GM21619 (cell line): ENCODE results near the gene NRG3.

ENCODE experiments used
- ATAC-seq: cut with Tn5 transposase; IDR thresholded peaks from one replicate; pipeline ENCODE4 v1.9.1; 2021; ENCODE audit not compliant: unreplicated experiment

NRG3 gene

GRCh38 chr10:82880776-82881290 lies 1005.8 kb downstream of the NRG3 start:
- no peak for ATAC-seq

GRCh38 chr10:82882722-82883121 lies 1007.7 kb downstream of the NRG3 start:
- no peak for ATAC-seq

- no peak for ATAC-seq
Observed at GRCh38 chr10:82883603-82884002, 1008.6 kb downstream of the NRG3 start.

- no peak for ATAC-seq
Observed at GRCh38 chr10:82887488-82887887, 1012.5 kb downstream of the NRG3 start.

- ATAC-seq, result no peak
Observed at GRCh38 chr10:82888809-82889455, 1013.9 kb downstream of the NRG3 start.

- no peak for ATAC-seq
Observed at GRCh38 chr10:82889728-82890127, 1014.7 kb downstream of the NRG3 start.

GRCh38 chr10:82890573-82890972 lies 1015.6 kb downstream of the NRG3 start:
- ATAC-seq, result no peak

- ATAC-seq, result no peak
Observed at GRCh38 chr10:82908096-82908495, 1033.1 kb downstream of the NRG3 start.

GRCh38 chr10:82908751-82909150 lies 1033.8 kb downstream of the NRG3 start:
- ATAC-seq, result no peak

- no peak for ATAC-seq
Observed at GRCh38 chr10:82910301-82910700, 1035.3 kb downstream of the NRG3 start.

- no peak for ATAC-seq
Observed at GRCh38 chr10:82914655-82915136, 1039.7 kb downstream of the NRG3 start.

- ATAC-seq, result no peak
Observed at GRCh38 chr10:82916941-82917340, 1041.9 kb downstream of the NRG3 start.

GRCh38 chr10:82918022-82918421 lies 1043.0 kb downstream of the NRG3 start:
- no peak for ATAC-seq

- ATAC-seq, result no peak
Observed at GRCh38 chr10:82922046-82922445, 1047.1 kb downstream of the NRG3 start.

- no peak for ATAC-seq
Observed at GRCh38 chr10:82922755-82923154, 1047.8 kb downstream of the NRG3 start.

GRCh38 chr10:82924711-82925110 lies 1049.7 kb downstream of the NRG3 start:
- ATAC-seq, result no peak

GRCh38 chr10:82925547-82925946 lies 1050.6 kb downstream of the NRG3 start:
- no peak for ATAC-seq

- ATAC-seq, result no peak
Observed at GRCh38 chr10:82932451-82932850, 1057.5 kb downstream of the NRG3 start.

GRCh38 chr10:82934429-82934828 lies 1059.4 kb downstream of the NRG3 start:
- no peak for ATAC-seq

- ATAC-seq, result no peak
Observed at GRCh38 chr10:82934947-82935346, 1060.0 kb downstream of the NRG3 start.

- ATAC-seq, result no peak
Observed at GRCh38 chr10:82938331-82938730, 1063.3 kb downstream of the NRG3 start.

GRCh38 chr10:82942286-82943099 lies 1067.5 kb downstream of the NRG3 start:
- ATAC-seq, result no peak
